HepG2 (cell line): ENCODE data around the gene SPATA12. TPM values are rescaled to one million over a fixed set of nuclear protein-coding genes. Genes with fewer than 3 reads are reported as not detected.

Source experiments
- ATAC-seq: fragments of 200-7000 bp; cut with Tn5 transposase; 3 replicates; pipeline ENCODE4 v1.9.1; 2020; ENCODE audit warnings: mild to moderate bottlenecking, moderate library complexity
- BruUV-seq: library from RNA; stranded (reverse); fragments of 400-500 nt; replicated peaks from 2 replicates; lab custom pipeline; 2021; lab: Mats Ljungman, UMichigan
- CTCF ChIA-PET: fragments of 300-600 bp; formaldehyde crosslinking; extraction: SDS; loops from one replicate; lab custom pipeline; 2021; ENCODE audit warnings: low total read pairs, inconsistent platforms, low intra/inter-chr PET ratio; lab: Yijun Ruan, JAX
- POLR2A ChIA-PET: fragments of 350-600 bp; sonication (Branson Sonifier 250); formaldehyde crosslinking; loops from one replicate; lab custom pipeline; 2020; ENCODE audit warnings: antibody characterized with exemption, inconsistent platforms; lab: Yijun Ruan, JAX
- DNase-seq: peaks from one replicate; pipeline ENCODE4 v3.0.0-alpha.2; 2015; ENCODE audit warnings: low spot score
- FAIRE-seq: peaks from 3 replicates; lab custom pipeline; 2011; peaks lifted over from hg19 to GRCh38; lab: Jason Lieb, UNC
- H2AFZ ChIP-seq: one replicate; pipeline ENCODE4 v1.6.1; 2011; ENCODE audit warnings: low read length, inconsistent platforms
- H3K27ac ChIP-seq: fragments of 300-600 bp; 3 replicates; pipeline ENCODE4 v1.8.0; 2011; ENCODE audit warnings: mixed run types, mild to moderate bottlenecking, mixed read lengths, low read length, inconsistent platforms; ENCODE audit not compliant: insufficient read depth; ENCODE audit errors: extremely low read length
- H3K27me3 ChIP-seq, 2 experiments: fragments of 200-600 bp in 1 of 2; 2 replicates in 1 of 2; 3 replicates in 1 of 2; pipeline versions ENCODE4 v1.6.0 to v1.8.0; 2011; ENCODE audit warnings: low read length in 2 of 2, mild to moderate bottlenecking in 2 of 2, moderate library complexity in 2 of 2, inconsistent platforms in 1 of 2; ENCODE audit not compliant: insufficient read depth in 2 of 2, control insufficient read depth in 1 of 2
- H3K36me3 ChIP-seq, 2 experiments: fragments of 200-600 bp in 1 of 2; replicated peaks in 1 of 2; 2 replicates in 1 of 2; 3 replicates in 1 of 2; pipeline versions ENCODE4 v1.5.1 to v1.8.0; 2011; ENCODE audit warnings: low read length in 2 of 2, inconsistent platforms in 1 of 2; ENCODE audit not compliant: insufficient read depth in 2 of 2, control insufficient read depth in 1 of 2
- H3K4me1 ChIP-seq: 2 replicates; pipeline ENCODE4 v1.5.1; 2012; ENCODE audit warnings: low read length, inconsistent platforms; ENCODE audit not compliant: insufficient read depth
- H3K4me2 ChIP-seq: 2 replicates; pipeline ENCODE4 v1.6.0; 2011; ENCODE audit warnings: low read depth, low read length, inconsistent platforms
- H3K4me3 ChIP-seq, 3 experiments: fragments of 200-600 bp in 1 of 3; sonication (generic), shearing (Covaris generic) in 1 of 3; replicated peaks in 1 of 3; 2 replicates each; pipeline ENCODE4 v1.5.1; 2011 to 2016; ENCODE audit warnings: low read length in 3 of 3, inconsistent platforms in 2 of 3, low read depth in 2 of 3, mild to moderate bottlenecking in 2 of 3, control low read depth in 1 of 3, mixed read lengths in 1 of 3; ENCODE audit not compliant: insufficient read depth in 1 of 3
- H3K79me2 ChIP-seq: one replicate; pipeline ENCODE4 v1.6.1; 2011; ENCODE audit warnings: low read length, inconsistent platforms; ENCODE audit not compliant: insufficient read depth
- H3K9ac ChIP-seq: 2 replicates; pipeline ENCODE4 v1.6.0; 2011; ENCODE audit warnings: mild to moderate bottlenecking, low read depth, low read length, inconsistent platforms; ENCODE audit not compliant: insufficient read depth
- H3K9me3 ChIP-seq: 2 replicates; pipeline ENCODE4 v1.5.1; 2012; ENCODE audit warnings: mild to moderate bottlenecking, low read length
- H4K20me1 ChIP-seq: 2 replicates; pipeline ENCODE4 v1.6.0; 2011; ENCODE audit warnings: inconsistent platforms, mild to moderate bottlenecking, low read length, moderate library complexity; ENCODE audit not compliant: insufficient read depth
- DZIP1 ChIP-seq: sonication (generic); formaldehyde crosslinking; IDR thresholded peaks from 2 replicates; pipeline ENCODE4 v1.5.0; 2020; ENCODE audit warnings: mild to moderate bottlenecking, missing genetic modification reagents
- FOXC1 ChIP-seq: sonication (generic); formaldehyde crosslinking; IDR thresholded peaks from 2 replicates; pipeline ENCODE4 v1.8.0; 2022; ENCODE audit warnings: mild to moderate bottlenecking, missing genetic modification reagents, borderline replicate concordance
- FUBP1 ChIP-seq: sonication (generic); formaldehyde crosslinking; IDR thresholded peaks from 2 replicates; pipeline ENCODE4 v1.5.1; 2020; ENCODE audit warnings: missing genetic modification reagents, mild to moderate bottlenecking, borderline replicate concordance
- GABPB1 ChIP-seq: IDR thresholded peaks from 2 replicates; pipeline ENCODE4 v1.6.1; 2016; ENCODE audit warnings: mild to moderate bottlenecking, missing genetic modification reagents, moderate library complexity, missing compliant biosample characterization
- JUNB ChIP-seq: sonication (generic); formaldehyde crosslinking; IDR thresholded peaks from 2 replicates; pipeline ENCODE4 v1.8.0; 2022; ENCODE audit warnings: missing genetic modification reagents, mild to moderate bottlenecking, borderline replicate concordance
- KAT2B ChIP-seq: fragments of 150-350 bp; IDR thresholded peaks from 2 replicates; pipeline ENCODE4 v1.6.1; 2014; ENCODE audit warnings: low read depth, low read length, borderline replicate concordance
- KDM6A ChIP-seq: IDR thresholded peaks from 2 replicates; pipeline ENCODE4 v1.6.1; 2016; ENCODE audit warnings: low read depth
- MTF1 ChIP-seq: sonication (generic); formaldehyde crosslinking; IDR thresholded peaks from 2 replicates; pipeline ENCODE4 v1.5.0; 2020; ENCODE audit warnings: missing genetic modification reagents
- PATZ1 ChIP-seq: sonication (generic); formaldehyde crosslinking; IDR thresholded peaks from 2 replicates; pipeline ENCODE4 v1.4.0; 2020; ENCODE audit warnings: missing genetic modification reagents
- TCF12 ChIP-seq, 2 experiments: fragments of 450-650 bp in 1 of 2; sonication (generic) in 1 of 2; formaldehyde crosslinking in 1 of 2; IDR thresholded peaks; 2 replicates each; pipeline versions ENCODE4 v1.6.1 to v1.8.0; 2017 to 2022; ENCODE audit warnings: antibody characterized with exemption in 1 of 2, mild to moderate bottlenecking in 1 of 2, missing genetic modification reagents in 1 of 2, moderate library complexity in 1 of 2
- TSC22D2 ChIP-seq: sonication (generic); formaldehyde crosslinking; IDR thresholded peaks from 2 replicates; pipeline ENCODE4 v1.5.1; 2020; ENCODE audit warnings: missing genetic modification reagents, mild to moderate bottlenecking, borderline replicate concordance
- ZNF256 ChIP-seq: sonication (generic); formaldehyde crosslinking; conservative IDR thresholded peaks from 2 replicates; pipeline ENCODE4 v1.4.0; 2020; ENCODE audit warnings: missing genetic modification reagents
- ZNF567 ChIP-seq: sonication (generic); formaldehyde crosslinking; IDR thresholded peaks from 2 replicates; pipeline ENCODE4 v1.8.1; 2023; ENCODE audit warnings: mild to moderate bottlenecking, missing genetic modification reagents, borderline replicate concordance
- ZNF773 ChIP-seq: sonication (generic); formaldehyde crosslinking; IDR thresholded peaks from 2 replicates; pipeline ENCODE4 v1.4.0; 2020; ENCODE audit warnings: missing genetic modification reagents, borderline replicate concordance
- WGBS: methylation state at CpG from one replicate; pipeline ENCODE4 v1.1.6; 2017; ENCODE audit warnings: low lambda C conversion rate; 5-methylcytosine and 5-hydroxymethylcytosine counted together
- in situ Hi-C: cut with HindIII; loops from 2 replicates; pipeline ENCODE4 v1.10.0; 2017; ENCODE audit warnings: low pct_unique_long_range_greater_than_20kb; ENCODE audit not compliant: extremely low pct_ligation_motif_present
- intact Hi-C: fragments of 100-400 bp; cut with micrococcal nuclease; formaldehyde crosslinking; loops from one replicate; pipeline ENCODE4 v1.10.0; 2022; ENCODE audit not compliant: unreplicated experiment
- polyA plus RNA-seq, 8 experiments: library from polyadenylated mRNA; depleted of rRNA in 3 of 8; stranded (reverse) in 7 of 8; unstranded in 1 of 8; fragments of >200 nt; fragmentation: Illumina TruSeq in 4 of 8; extraction: Trizol in 4 of 8; gene quantifications; 2 replicates each; pipeline versions ENCODE4 v1.2.1 to v1.2.3, GENCODE V29; 2011 to 2016; ENCODE audit warnings: low read depth in 4 of 8, missing spikeins in 1 of 8, mixed read lengths in 1 of 8; ENCODE audit not compliant: insufficient read depth in 1 of 8
- total RNA-seq, 5 experiments: library from RNA; depleted of rRNA; stranded (reverse); fragments of >200 nt; fragmentation: Illumina TruSeq; extraction: Trizol; gene quantifications; 2 replicates each; pipeline ENCODE4 v1.2.3, GENCODE V29; 2016; ENCODE audit warnings: low read depth in 1 of 5

Gene SPATA12
- total and polyA plus RNA-seq, 2 of the 13 experiments (the other 11 are each of a cell fraction or from before 2014, with no cell fraction given): 0.09 to 0.25 TPM

- Histone ChIP-seq H3K4me2 (no peak overlapping the region), H3K4me1 (peaks cover 20% of the 10 kb centered on the region), H2AFZ (no peak overlapping the region), H3K9me3 (no peaks in the 10 kb centered on the region), H3K27me3 (no peaks in the 10 kb centered on the region), H3K79me2 (no peaks in the 10 kb centered on the region), H3K36me3 (no peaks in the 10 kb centered on the region), H3K9ac (no peak overlapping the region), H3K27ac (no peak overlapping the region), H3K4me3 (no peak overlapping the region), H4K20me1 (no peaks in the 10 kb centered on the region)
- ChIA-PET POLR2A (no interaction called here), CTCF (no interaction called here)
- TF ChIP-seq ZNF773 (CRISPR knock-in tag): no peak
- no peak for TF ChIP-seq PATZ1 (CRISPR knock-in tag)
- TF ChIP-seq FUBP1: no peak
- TF ChIP-seq MTF1: no peak
- no peak for TF ChIP-seq KAT2B
- TF ChIP-seq ZNF256 (CRISPR knock-in tag): no peak
- no peak for TF ChIP-seq DZIP1
- TF ChIP-seq JUNB: no peak
- no peak for TF ChIP-seq ZNF567
- TF ChIP-seq TSC22D2 (CRISPR knock-in tag): no peak
- no peak for TF ChIP-seq FOXC1 (CRISPR knock-in tag)
- no peak for TF ChIP-seq GABPB1
- no peak for TF ChIP-seq TCF12 (IDR thresholded peaks at IDR 0.05)
- TF ChIP-seq TCF12 (CRISPR knock-in tag; IDR thresholded peaks at IDR 0.05): no peak
- TF ChIP-seq KDM6A: no peak
- in situ Hi-C loops: no loop called here
- 98% methylated on average over 3 of the region's 3 CpGs for WGBS
- ATAC-seq (no peak), FAIRE-seq (no peak), DNase-seq (no peak)
- no TSS peak for BruUV-seq
- intact Hi-C loops: no loop called here
Observed at GRCh38 chr3:57019057-57019456, 41.4 kb upstream of the SPATA12 start.
